ENCODE data around the gene AP4S1. TPM values are rescaled to one million over a fixed set of nuclear protein-coding genes. Genes with fewer than 3 reads are reported as not detected.

The AP4S1 gene
- total RNA-seq, 1 donor from 2014 or later, result 24.4 TPM

DNA sequence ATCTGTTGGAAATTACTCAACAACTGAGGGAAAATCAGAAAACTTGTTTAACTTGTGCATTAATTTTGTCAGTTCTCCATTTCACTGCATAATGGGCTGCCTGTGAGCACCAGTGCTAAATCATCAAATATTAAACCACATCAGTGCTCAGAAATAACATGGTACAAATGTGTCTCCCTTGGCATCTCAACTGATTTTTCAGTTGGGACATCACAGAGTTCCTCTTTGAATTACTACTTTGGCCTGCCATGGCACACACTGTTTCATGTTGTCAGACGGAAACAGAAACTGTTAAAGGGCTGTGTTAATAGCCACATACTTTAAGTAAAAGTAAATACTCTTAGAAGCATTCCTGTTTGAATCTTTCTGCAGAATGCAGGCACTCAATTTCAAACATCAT, 42.8 kb downstream of the AP4S1 start:
- Mint-ChIP-seq H3K36me3 (peaks cover 10% of the 10 kb centered on the region), H3K4me3 (no peak overlapping the region), H3K9me3 (no peaks in the 10 kb centered on the region), H3K27ac (no peak overlapping the region), H3K4me1 (no peaks in the 10 kb centered on the region), H3K27me3 (ENCODE audit: insufficient read depth, low read depth) (no peaks in the 10 kb centered on the region)
- H3K4me1 ChIP-seq, result no peaks in the 10 kb centered on the region
- no peak overlapping the region for H3K4me2 ChIP-seq
- no peak overlapping the region for H3K9ac ChIP-seq
- H3F3A ChIP-seq (ENCODE audit: low read depth), result no peaks in the 10 kb centered on the region
- H4K20me1 ChIP-seq (ENCODE audit: low read depth), result no peaks in the 10 kb centered on the region
- no peak overlapping the region for H2AFZ ChIP-seq (replicated peaks)
- no peaks in the 10 kb centered on the region for H3K9me3 ChIP-seq (ENCODE audit: low read depth)
- no peak for TF ChIP-seq EZH2phosphoT487 (IDR thresholded peaks at IDR 0.05)
- TF ChIP-seq CTCF (IDR thresholded peaks at IDR 0.05), result no peak
- no peak for TF ChIP-seq EZH2 (IDR thresholded peaks at IDR 0.05)
- H3K4me3 ChIP-seq, result no peak overlapping the region
- no peaks in the 10 kb centered on the region for H3K27me3 ChIP-seq
- no peak for DNase-seq (ENCODE audit: low spot score)
- no peak overlapping the region for H3K27ac ChIP-seq
- H3K36me3 ChIP-seq, result no peaks in the 10 kb centered on the region
- no peaks in the 10 kb centered on the region for H3K79me2 ChIP-seq (ENCODE audit: low read depth)

DNA sequence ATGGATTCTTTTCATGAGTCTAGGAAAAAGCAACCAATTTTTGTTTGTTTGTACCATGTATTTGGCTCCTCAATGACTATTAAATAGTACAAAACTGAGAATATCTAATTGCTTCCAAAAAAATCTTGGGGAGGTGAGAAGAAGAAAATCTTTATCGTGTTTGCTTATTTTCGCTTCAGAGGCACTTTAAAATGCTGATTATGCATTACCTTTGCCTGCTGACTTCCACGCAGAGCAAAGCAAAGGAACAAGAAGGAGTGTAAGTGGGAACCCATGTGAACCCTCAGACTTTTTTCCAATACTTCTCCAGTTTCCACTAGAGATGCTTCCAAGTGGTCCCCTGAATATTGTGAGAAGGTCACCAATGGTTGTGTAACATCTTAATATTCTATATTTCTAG, 43.9 kb downstream of the AP4S1 start:
- H3K36me3 ChIP-seq, result no peaks in the 10 kb centered on the region
- H3K36me3 Mint-ChIP-seq, result peaks cover 10% of the 10 kb centered on the region
- H3K27ac ChIP-seq, result no peak overlapping the region
- no peaks in the 10 kb centered on the region for H3K4me1 ChIP-seq
- no peaks in the 10 kb centered on the region for H3F3A ChIP-seq (ENCODE audit: low read depth)
- no peaks in the 10 kb centered on the region for H3K9me3 ChIP-seq (ENCODE audit: low read depth)
- no peak overlapping the region for H3K9ac ChIP-seq
- no peaks in the 10 kb centered on the region for H4K20me1 ChIP-seq (ENCODE audit: low read depth)
- H3K4me3 ChIP-seq, result no peak overlapping the region
- no peak overlapping the region for H3K27ac Mint-ChIP-seq
- no peaks in the 10 kb centered on the region for H3K27me3 ChIP-seq
- no peaks in the 10 kb centered on the region for H3K79me2 ChIP-seq (ENCODE audit: low read depth)
- H3K9me3 Mint-ChIP-seq, result no peaks in the 10 kb centered on the region
- no peak overlapping the region for H2AFZ ChIP-seq (replicated peaks)
- TF ChIP-seq CTCF (IDR thresholded peaks at IDR 0.05) (no peak), EZH2 (IDR thresholded peaks at IDR 0.05) (no peak), EZH2phosphoT487 (IDR thresholded peaks at IDR 0.05) (no peak)
- no peak overlapping the region for H3K4me3 Mint-ChIP-seq
- DNase-seq (ENCODE audit: low spot score), result no peak
- no peaks in the 10 kb centered on the region for H3K27me3 Mint-ChIP-seq (ENCODE audit: insufficient read depth, low read depth)
- H3K4me1 Mint-ChIP-seq, result no peaks in the 10 kb centered on the region
- H3K4me2 ChIP-seq, result no peak overlapping the region

- Histone ChIP-seq H3K27me3 (no peaks in the 10 kb centered on the region), H3K36me3 (no peaks in the 10 kb centered on the region), H3F3A (ENCODE audit: low read depth) (no peaks in the 10 kb centered on the region), H3K27ac (no peak overlapping the region), H2AFZ (replicated peaks) (no peak overlapping the region), H3K4me1 (no peaks in the 10 kb centered on the region), H3K9ac (no peak overlapping the region), H3K4me2 (no peak overlapping the region), H4K20me1 (ENCODE audit: low read depth) (no peaks in the 10 kb centered on the region), H3K9me3 (ENCODE audit: low read depth) (no peaks in the 10 kb centered on the region), H3K4me3 (no peak overlapping the region), H3K79me2 (ENCODE audit: low read depth) (no peaks in the 10 kb centered on the region)
- no peak overlapping the region for H3K4me3 Mint-ChIP-seq
- H3K9me3 Mint-ChIP-seq, result no peaks in the 10 kb centered on the region
- no peak overlapping the region for H3K27ac Mint-ChIP-seq
- DNase-seq (ENCODE audit: low spot score), result no peak
- peaks cover 15% of the 10 kb centered on the region for H3K36me3 Mint-ChIP-seq
- no peaks in the 10 kb centered on the region for H3K27me3 Mint-ChIP-seq (ENCODE audit: insufficient read depth, low read depth)
- H3K4me1 Mint-ChIP-seq, result no peaks in the 10 kb centered on the region
- TF ChIP-seq EZH2phosphoT487 (IDR thresholded peaks at IDR 0.05) (no peak), CTCF (IDR thresholded peaks at IDR 0.05) (no peak), EZH2 (IDR thresholded peaks at IDR 0.05) (no peak)
These were observed 45.0 kb downstream of the AP4S1 start for GRCh38 chr14:31070431-31070830.
